Measurements from ENCODE around the gene DDX46. TPM values are rescaled to one million over a fixed set of nuclear protein-coding genes. Genes with fewer than 3 reads are reported as not detected.

Gene DDX46
- total and polyA plus RNA-seq, 2 of the 8 experiments (the other 6 are each of a cell fraction or from before 2014, with no cell fraction given), result 22.6 to 110 TPM

DNA sequence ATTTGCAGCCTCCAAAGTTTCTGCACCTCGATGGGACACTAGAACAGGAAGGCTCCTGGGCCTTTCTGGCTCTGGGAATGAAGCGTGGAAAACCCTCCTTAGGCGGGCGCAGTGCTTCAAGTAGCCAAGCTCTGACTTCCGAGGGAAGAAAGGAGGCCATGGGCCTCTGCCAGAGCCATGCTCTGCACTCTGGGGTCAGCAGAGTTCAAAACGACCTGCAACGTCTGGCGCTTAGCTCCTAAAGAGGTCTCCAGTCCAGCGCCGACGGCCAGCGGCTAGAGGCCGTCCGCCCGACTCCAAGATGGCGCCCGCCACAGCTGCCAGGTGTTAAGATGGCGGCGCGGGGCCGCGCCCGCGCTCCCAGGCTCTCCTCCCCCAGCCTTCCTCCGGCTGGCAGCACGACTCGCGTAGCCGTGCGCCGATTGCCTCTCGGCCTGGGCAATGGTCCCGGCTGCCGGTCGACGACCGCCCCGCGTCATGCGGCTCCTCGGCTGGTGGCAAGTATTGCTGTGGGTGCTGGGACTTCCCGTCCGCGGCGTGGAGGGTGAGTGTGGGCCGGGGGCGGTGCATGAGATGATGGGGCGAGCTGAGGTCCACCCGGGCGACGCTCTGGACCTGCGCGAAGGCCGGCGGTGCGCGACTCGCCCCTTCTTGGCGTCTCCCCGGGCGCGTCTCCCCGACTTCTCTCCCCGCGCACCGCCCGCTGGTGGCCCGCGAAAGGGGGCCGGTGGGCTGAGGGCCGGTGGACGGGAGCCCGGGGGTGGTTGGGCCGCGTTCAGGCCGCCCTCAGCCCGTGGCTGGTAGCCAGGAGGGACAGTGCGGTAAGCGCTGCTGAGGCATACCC, 115.6 kb downstream of the DDX46 start, which contains the start of gene TXNDC15 (continued):
- TF ChIP-seq HDAC2 (IDR thresholded peaks at IDR 0.05; ENCODE audit: borderline replicate concordance in 1 of 2, low read depth in 2 of 2, low read length in 2 of 2) (0 out of 4 replicates have a peak, but pooled peaks of 1 of the 2 experiments have one; percentile 57), SP4 (IDR thresholded peaks at IDR 0.05; ENCODE audit: low read length) (0 out of 2 replicates have a peak, but pooled peaks have one; percentile 37), BACH1 (IDR thresholded peaks at IDR 0.05; ENCODE audit: low read length) (no peak), RXRA (IDR thresholded peaks at IDR 0.05; ENCODE audit: insufficient read depth, low read depth, low read length) (no peak), GTF2F1 (IDR thresholded peaks at IDR 0.05; ENCODE audit: borderline replicate concordance, low read depth, low read length) (no peak), RBBP5 (IDR thresholded peaks at IDR 0.05; ENCODE audit: borderline replicate concordance, low read depth, low read length) (peak; percentile 89; the same call in 1 of the 2 replicates), JUN (IDR thresholded peaks at IDR 0.05; ENCODE audit: low read depth, low read length) (no peak), POLR2AphosphoS5 (IDR thresholded peaks at IDR 0.05; ENCODE audit: low read depth, low read length) (no peak; the same call in none of the 2 replicates), EGR1 (IDR thresholded peaks at IDR 0.05; ENCODE audit: borderline replicate concordance, low read depth, low read length) (peak; percentile 44; the same call in 1 of the 2 replicates), SP1 (IDR thresholded peaks at IDR 0.05; ENCODE audit: low read depth, low read length) (0 out of 2 replicates have a peak, but pooled peaks have one; percentile 30), ZNF274 (IDR thresholded peaks at IDR 0.05; ENCODE audit: borderline replicate concordance, extremely low read depth, low read length) (no peak), CHD1 (IDR thresholded peaks at IDR 0.05; ENCODE audit: low read depth, low read length) (no peak), TAF7 (optimal IDR thresholded peaks at IDR 0.05; ENCODE audit: borderline replicate concordance, low read depth, low read length) (peak; percentile 93), SP2 (IDR thresholded peaks at IDR 0.05; ENCODE audit: low read length) (no peak)
- TF ChIP-seq, protein P1, sequence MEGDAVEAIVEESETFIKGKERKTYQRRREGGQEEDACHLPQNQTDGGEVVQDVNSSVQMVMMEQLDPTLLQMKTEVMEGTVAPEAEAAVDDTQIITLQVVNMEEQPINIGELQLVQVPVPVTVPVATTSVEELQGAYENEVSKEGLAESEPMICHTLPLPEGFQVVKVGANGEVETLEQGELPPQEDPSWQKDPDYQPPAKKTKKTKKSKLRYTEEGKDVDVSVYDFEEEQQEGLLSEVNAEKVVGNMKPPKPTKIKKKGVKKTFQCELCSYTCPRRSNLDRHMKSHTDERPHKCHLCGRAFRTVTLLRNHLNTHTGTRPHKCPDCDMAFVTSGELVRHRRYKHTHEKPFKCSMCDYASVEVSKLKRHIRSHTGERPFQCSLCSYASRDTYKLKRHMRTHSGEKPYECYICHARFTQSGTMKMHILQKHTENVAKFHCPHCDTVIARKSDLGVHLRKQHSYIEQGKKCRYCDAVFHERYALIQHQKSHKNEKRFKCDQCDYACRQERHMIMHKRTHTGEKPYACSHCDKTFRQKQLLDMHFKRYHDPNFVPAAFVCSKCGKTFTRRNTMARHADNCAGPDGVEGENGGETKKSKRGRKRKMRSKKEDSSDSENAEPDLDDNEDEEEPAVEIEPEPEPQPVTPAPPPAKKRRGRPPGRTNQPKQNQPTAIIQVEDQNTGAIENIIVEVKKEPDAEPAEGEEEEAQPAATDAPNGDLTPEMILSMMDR (IDR thresholded peaks at IDR 0.05; ENCODE audit: control extremely low read depth in 1 of 3, insufficient read depth in 1 of 3, low read depth in 1 of 3, low read length in 3 of 3), result no peak
- TF ChIP-seq, protein P2, sequence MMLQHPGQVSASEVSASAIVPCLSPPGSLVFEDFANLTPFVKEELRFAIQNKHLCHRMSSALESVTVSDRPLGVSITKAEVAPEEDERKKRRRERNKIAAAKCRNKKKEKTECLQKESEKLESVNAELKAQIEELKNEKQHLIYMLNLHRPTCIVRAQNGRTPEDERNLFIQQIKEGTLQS (IDR thresholded peaks at IDR 0.05; ENCODE audit: insufficient read depth, low read depth, low read length), result no peak
